Measurements from ENCODE around the gene SLIT3.

GRCh38 chr5:168653626-168654025, 647.3 kb downstream of the SLIT3 start:
- TF ChIP-seq CTCF (IDR thresholded peaks at IDR 0.05; ENCODE audit: low read depth, low read length) (no peak), EZH2phosphoT487 (IDR thresholded peaks at IDR 0.05; ENCODE audit: low read depth) (no peak)
